OCI-LY1 (cell line): ENCODE measurements around the gene TENM4.

ENCODE experiments used
- H2AFZ ChIP-seq: fragments of 200-600 bp; sonication (generic), shearing (Covaris generic); 2 replicates; pipeline ENCODE4 v1.6.0; 2014; ENCODE audit warnings: antibody characterized with exemption, mild to moderate bottlenecking, low read length
- H3F3A ChIP-seq: fragments of 200-600 bp; sonication (generic), shearing (Covaris generic); 2 replicates; pipeline ENCODE4 v1.6.0; 2014; ENCODE audit warnings: mild to moderate bottlenecking, antibody characterized with exemption, low read length, moderate library complexity; ENCODE audit not compliant: insufficient read depth
- H3K27ac ChIP-seq: fragments of 200-600 bp; sonication (generic); 2 replicates; pipeline ENCODE4 v1.5.1; 2014; ENCODE audit warnings: low read length, mixed run types, mild to moderate bottlenecking, low read depth; ENCODE audit not compliant: poor library complexity, severe bottlenecking
- H3K27me3 ChIP-seq: fragments of 200-600 bp; sonication (generic); 2 replicates; pipeline ENCODE4 v1.6.0; 2014; ENCODE audit warnings: antibody characterized with exemption, mild to moderate bottlenecking, low read length, moderate library complexity; ENCODE audit not compliant: insufficient read depth
- H3K36me3 ChIP-seq: fragments of 200-600 bp; sonication (generic); 2 replicates; pipeline ENCODE4 v1.6.1; 2014; ENCODE audit warnings: mild to moderate bottlenecking, antibody characterized with exemption, low read length, moderate library complexity, mixed read lengths; ENCODE audit not compliant: insufficient read depth
- H3K4me1 ChIP-seq: fragments of 200-600 bp; sonication (generic); 2 replicates; pipeline ENCODE4 v1.5.1; 2014; ENCODE audit warnings: mild to moderate bottlenecking, low read length, moderate library complexity; ENCODE audit not compliant: insufficient read depth, severe bottlenecking
- H3K4me2 ChIP-seq: fragments of 200-600 bp; sonication (generic), shearing (Covaris generic); 2 replicates; pipeline ENCODE4 v1.6.1; 2014; ENCODE audit warnings: low read length
- H3K4me3 ChIP-seq: fragments of 200-600 bp; sonication (generic); 2 replicates; pipeline ENCODE4 v1.5.1; 2014; ENCODE audit warnings: low read length, low read depth, mild to moderate bottlenecking, mixed read lengths; ENCODE audit not compliant: poor library complexity, severe bottlenecking
- H3K79me2 ChIP-seq: fragments of 200-600 bp; shearing (Covaris generic); 2 replicates; pipeline ENCODE4 v1.6.1; 2016; ENCODE audit warnings: mixed run types, low read length, mixed read lengths; ENCODE audit not compliant: insufficient read depth
- H3K9ac ChIP-seq: fragments of 200-600 bp; sonication (generic), shearing (Covaris generic); 2 replicates; pipeline ENCODE4 v1.6.1; 2014; ENCODE audit warnings: mild to moderate bottlenecking, low read length, mixed read lengths
- H3K9me2 ChIP-seq: fragments of 200-600 bp; sonication (generic), shearing (Covaris generic); 2 replicates; pipeline ENCODE4 v1.6.1; 2014; ENCODE audit warnings: low read depth, mild to moderate bottlenecking, low read length, mixed read lengths
- H3K9me3 ChIP-seq: fragments of 200-600 bp; shearing (Covaris generic); 2 replicates; pipeline ENCODE4 v1.6.1; 2014; ENCODE audit warnings: low read length, mixed read lengths
- H4K20me1 ChIP-seq: fragments of 200-600 bp; sonication (generic), shearing (Covaris generic); 2 replicates; pipeline ENCODE4 v1.6.0; 2016; ENCODE audit warnings: mild to moderate bottlenecking, low read length; ENCODE audit not compliant: insufficient read depth
- CTCF ChIP-seq: fragments of 200-600 bp; sonication (generic), shearing (Covaris generic); IDR thresholded peaks from 2 replicates; pipeline ENCODE4 v1.5.1; 2017; ENCODE audit warnings: mild to moderate bottlenecking, antibody characterized with exemption, low read length, moderate library complexity, mixed read lengths
- EZH2 ChIP-seq: fragments of 200-600 bp; sonication (generic), shearing (Covaris generic); IDR thresholded peaks from 2 replicates; pipeline ENCODE4 v1.8.0; 2017; ENCODE audit warnings: borderline replicate concordance, mixed run types, mild to moderate bottlenecking, antibody characterized with exemption, low read length, moderate library complexity, mixed read lengths

Gene TENM4

GRCh38 chr11:78926633-78927338 is 514.0 kb downstream of the TENM4 start:
- H3K79me2 ChIP-seq = no peaks in the 10 kb centered on the region

DNA sequence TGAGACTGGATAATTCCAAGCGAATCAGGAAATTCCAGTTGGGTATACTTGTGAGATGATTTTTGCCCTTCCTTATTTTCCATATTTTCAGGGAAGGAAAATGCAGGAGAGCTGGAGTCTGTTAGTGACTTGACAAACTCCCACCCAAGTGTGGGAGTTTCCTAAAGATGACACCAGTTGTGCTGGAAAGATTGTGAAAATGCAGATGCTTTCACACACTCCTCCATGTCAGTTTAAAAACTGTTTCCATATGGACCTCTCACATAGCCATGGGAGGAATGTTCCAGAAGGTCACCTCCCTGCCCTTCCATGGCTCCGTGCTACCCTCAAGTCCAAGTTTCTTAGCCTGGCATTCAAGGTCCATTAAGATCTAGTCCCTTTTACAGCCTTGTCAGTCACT is 515.4 kb downstream of the TENM4 start:
- H3K27ac ChIP-seq = no peak overlapping the region
- H3F3A ChIP-seq = no peaks in the 10 kb centered on the region
- no peaks in the 10 kb centered on the region for H3K9me3 ChIP-seq
- H2AFZ ChIP-seq = no peak overlapping the region
- H3K4me1 ChIP-seq = no peaks in the 10 kb centered on the region
- no peaks in the 10 kb centered on the region for H3K36me3 ChIP-seq
- TF ChIP-seq CTCF (no peak), EZH2 (no peak)
- no peak overlapping the region for H3K9ac ChIP-seq
- H3K4me2 ChIP-seq = no peak overlapping the region
- H4K20me1 ChIP-seq = no peaks in the 10 kb centered on the region
- H3K27me3 ChIP-seq = peaks cover 4% of the 10 kb centered on the region; the same call in 1 of the 2 replicates
- H3K9me2 ChIP-seq = no peaks in the 10 kb centered on the region
- H3K4me3 ChIP-seq = no peak overlapping the region
- H3K79me2 ChIP-seq = no peaks in the 10 kb centered on the region

More at GRCh38 chr11:78926633-78927338, 514.0 kb downstream of the TENM4 start:
- no peak overlapping the region for H3K27ac ChIP-seq
- H3K4me3 ChIP-seq = no peak overlapping the region
- no peak overlapping the region for H3K9ac ChIP-seq
- peaks cover 5% of the 10 kb centered on the region; the same call in 1 of the 2 replicates for H3K27me3 ChIP-seq
- no peaks in the 10 kb centered on the region for H4K20me1 ChIP-seq
- no peak overlapping the region for H2AFZ ChIP-seq
- H3K9me3 ChIP-seq = no peaks in the 10 kb centered on the region
- no peaks in the 10 kb centered on the region for H3K9me2 ChIP-seq
- H3K36me3 ChIP-seq = no peaks in the 10 kb centered on the region
- TF ChIP-seq CTCF (no peak), EZH2 (no peak)
- H3K4me1 ChIP-seq = no peaks in the 10 kb centered on the region
- H3K4me2 ChIP-seq = no peak overlapping the region
- H3F3A ChIP-seq = no peaks in the 10 kb centered on the region

DNA sequence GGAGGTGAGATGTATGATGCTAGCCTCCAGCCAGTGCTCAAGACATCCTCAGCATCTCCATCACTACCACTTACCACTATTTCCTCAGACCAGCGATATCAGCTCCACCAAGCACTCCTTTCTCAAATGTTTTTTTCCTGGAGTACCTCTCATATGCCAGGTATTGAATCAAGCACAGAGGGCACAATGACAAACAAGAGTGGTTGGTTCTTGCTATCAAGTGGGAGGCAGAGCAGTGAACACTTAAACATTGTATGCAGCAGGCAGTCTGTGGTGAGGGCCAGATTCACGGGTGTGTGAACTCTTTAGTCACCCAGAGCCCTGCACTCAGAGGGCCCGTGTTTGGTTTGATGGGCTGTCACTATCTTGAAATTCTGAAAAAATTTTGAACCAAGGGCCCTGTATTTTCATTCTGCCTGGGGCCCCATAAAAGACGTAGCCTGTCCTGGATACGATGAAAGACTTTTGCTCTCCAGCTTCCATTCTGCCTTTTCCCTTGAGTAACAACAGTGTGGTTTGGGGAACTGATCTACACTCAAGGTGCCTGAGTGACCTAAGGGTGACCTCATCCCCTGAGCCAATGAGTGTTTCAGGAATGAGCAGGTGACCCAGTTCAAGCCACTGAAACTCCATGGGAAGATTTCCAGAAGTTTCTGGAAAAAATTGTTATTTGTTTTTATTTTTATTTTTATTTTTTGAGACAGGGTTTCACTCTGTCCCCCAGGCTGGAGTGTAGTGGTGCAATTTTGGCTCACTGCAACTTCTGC is 517.8 kb downstream of the TENM4 start:
- H3K9me2 ChIP-seq = no peaks in the 10 kb centered on the region
- no peak overlapping the region for H3K4me2 ChIP-seq
- H3F3A ChIP-seq = no peaks in the 10 kb centered on the region
- H3K4me3 ChIP-seq = no peak overlapping the region
- no peaks in the 10 kb centered on the region for H3K79me2 ChIP-seq
- H2AFZ ChIP-seq = no peak overlapping the region
- 0 out of 2 replicates have a peak, but pooled peaks cover 4% of the 10 kb centered on the region for H3K27me3 ChIP-seq
- H3K4me1 ChIP-seq = no peaks in the 10 kb centered on the region
- no peaks in the 10 kb centered on the region for H4K20me1 ChIP-seq
- H3K9ac ChIP-seq = no peak overlapping the region
- H3K36me3 ChIP-seq = no peaks in the 10 kb centered on the region
- TF ChIP-seq EZH2 = no peak
- no peak for TF ChIP-seq CTCF
- no peaks in the 10 kb centered on the region for H3K9me3 ChIP-seq
- no peak overlapping the region for H3K27ac ChIP-seq
